KOPT-K1 (cell line): ENCODE measurements around the gene FMO5.

Source experiments
- H3K27ac ChIP-seq: fragments of 200-600 bp; sonication (generic); 2 replicates; pipeline ENCODE4 v1.5.1; 2016; ENCODE audit warnings: antibody characterized with exemption, mild to moderate bottlenecking, low read depth, low read length; ENCODE audit not compliant: poor library complexity, severe bottlenecking
- H3K36me3 ChIP-seq: fragments of 200-600 bp; sonication (generic); 2 replicates; pipeline ENCODE4 v1.5.1; 2017; ENCODE audit warnings: antibody characterized with exemption, mild to moderate bottlenecking, low read length, moderate library complexity; ENCODE audit not compliant: insufficient read depth
- H3K9me3 ChIP-seq: fragments of 200-600 bp; sonication (generic); 2 replicates; pipeline ENCODE4 v1.5.1; 2017; ENCODE audit warnings: antibody characterized with exemption, low read length, mild to moderate bottlenecking; ENCODE audit not compliant: insufficient read depth, poor library complexity, severe bottlenecking

Gene FMO5

DNA sequence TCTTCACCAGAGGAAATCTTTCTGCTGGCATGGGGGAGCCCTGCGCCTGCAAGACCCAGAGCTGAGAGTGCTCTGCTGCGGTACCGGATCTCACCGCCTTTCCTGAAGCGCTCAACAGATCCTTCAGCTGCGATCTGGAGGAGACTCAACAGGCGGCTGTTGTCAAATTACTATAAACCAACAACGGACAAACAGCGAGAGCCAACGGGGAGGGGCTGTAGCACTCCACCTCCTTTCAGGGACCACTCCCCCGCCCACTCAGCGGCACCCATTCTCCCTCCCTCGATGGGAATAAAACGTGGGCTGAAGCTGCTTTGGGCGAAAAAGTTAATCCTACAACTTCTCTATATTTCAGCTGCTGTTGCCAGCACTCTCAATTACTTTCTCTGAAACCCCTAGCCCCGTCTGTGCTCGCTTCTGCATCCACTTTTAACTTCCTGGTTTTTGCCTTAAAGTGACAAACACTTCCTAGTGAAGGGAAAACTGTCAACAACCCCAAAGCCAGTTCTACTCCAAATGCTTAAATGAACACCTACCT is at the start of gene FMO5:
Gene FMO5 (minus strand): TSS at position 147 of the 538 bp plus-strand sequence. CDS start 310 bp downstream, outside the sequence.
- Histone ChIP-seq H3K27ac (no peak within 1 kb of the TSS), H3K9me3 (no peaks in the 10 kb centered on the region), H3K36me3 (no peaks in the 10 kb centered on the region)

- H3K27ac ChIP-seq = no peak overlapping the region
- H3K36me3 ChIP-seq = peaks cover 97% of the 10 kb centered on the region
- no peaks in the 10 kb centered on the region for H3K9me3 ChIP-seq
Observed at GRCh38 chr1:147273409-147274336, 48.5 kb upstream of the FMO5 start.

- H3K36me3 ChIP-seq = peaks cover 99% of the 10 kb centered on the region
- H3K9me3 ChIP-seq = no peaks in the 10 kb centered on the region
- H3K27ac ChIP-seq = no peak overlapping the region
Observed at GRCh38 chr1:147272042-147272441, 46.9 kb upstream of the FMO5 start.

- Histone ChIP-seq H3K9me3 (no peaks in the 10 kb centered on the region), H3K27ac (no peak overlapping the region), H3K36me3 (peaks cover 99% of the 10 kb centered on the region)
Observed at GRCh38 chr1:147270721-147271120, 45.6 kb upstream of the FMO5 start.

DNA sequence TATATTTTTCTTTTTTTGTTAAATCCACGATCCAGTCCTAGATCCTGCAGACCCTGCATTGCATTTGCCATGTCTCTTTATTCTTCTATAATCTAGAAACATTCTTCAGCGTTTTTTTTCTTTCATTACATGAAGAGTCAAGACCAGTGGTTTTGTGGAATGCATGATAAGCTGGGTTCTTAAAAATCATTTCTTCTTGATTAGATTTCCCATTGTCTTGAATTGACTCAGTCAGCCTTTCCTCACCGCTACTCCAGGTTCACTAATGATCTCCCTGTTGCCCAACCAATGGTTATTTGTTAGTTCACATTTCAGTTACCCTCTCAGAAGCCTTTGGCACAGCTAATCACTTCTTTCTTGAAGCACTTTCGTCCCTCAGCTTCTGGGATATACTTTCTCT is 42.6 kb upstream of the FMO5 start:
- peaks cover 100% of the 10 kb centered on the region for H3K36me3 ChIP-seq
- no peaks in the 10 kb centered on the region for H3K9me3 ChIP-seq
- H3K27ac ChIP-seq = no peak overlapping the region

DNA sequence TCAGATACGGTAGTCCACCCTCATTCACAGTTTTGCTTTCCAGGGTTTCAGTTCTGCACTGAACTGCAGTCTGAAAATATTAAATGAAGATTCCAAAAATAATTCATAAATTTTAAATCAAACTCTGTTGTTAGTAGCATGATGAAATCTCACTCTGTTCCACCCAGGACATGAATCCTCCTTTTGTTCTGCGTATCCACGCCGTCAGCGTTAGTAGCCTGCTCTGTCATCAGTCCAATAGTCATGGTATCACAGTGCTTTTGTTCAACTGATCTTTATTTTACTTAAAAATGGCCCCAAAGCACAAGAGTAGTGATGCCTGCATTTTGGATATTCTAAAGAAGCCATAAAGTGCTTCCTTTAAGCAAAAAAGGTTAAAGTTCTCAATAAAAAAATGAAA is 41.2 kb upstream of the FMO5 start:
- Histone ChIP-seq H3K27ac (no peak overlapping the region), H3K9me3 (no peaks in the 10 kb centered on the region), H3K36me3 (peaks cover 100% of the 10 kb centered on the region)

DNA sequence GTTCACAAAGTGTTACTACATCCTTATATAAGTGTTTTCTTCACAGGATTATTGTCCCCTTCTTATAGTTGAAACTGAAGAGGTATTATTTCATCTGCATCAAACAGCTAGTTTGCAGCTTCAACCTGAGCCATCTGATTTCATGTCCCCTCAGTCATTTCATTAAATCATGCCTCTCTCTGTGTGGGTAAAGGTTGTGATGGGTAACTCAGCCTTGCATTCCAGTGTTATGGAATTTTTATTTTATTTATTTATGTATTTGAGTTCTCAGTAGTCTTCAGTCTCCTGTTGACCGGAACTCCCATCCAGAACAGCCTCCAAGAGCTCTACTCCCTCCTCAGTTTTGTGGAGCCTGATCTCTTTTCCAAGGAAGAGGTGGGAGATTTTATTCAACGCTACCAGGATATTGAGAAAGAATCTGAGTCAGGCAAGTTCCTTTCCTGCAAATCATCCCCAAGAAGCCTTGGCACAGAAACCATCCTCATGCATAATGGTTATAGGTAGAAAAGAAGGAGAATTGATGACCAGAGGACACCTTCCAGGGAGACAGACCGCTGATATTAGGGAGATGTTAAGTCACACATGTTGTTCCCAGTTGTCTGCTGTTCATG is 39.1 kb upstream of the FMO5 start:
- no peak overlapping the region for H3K27ac ChIP-seq
- H3K9me3 ChIP-seq = no peaks in the 10 kb centered on the region
- H3K36me3 ChIP-seq = peaks cover 100% of the 10 kb centered on the region

GRCh38 chr1:147260956-147261355 is 35.8 kb upstream of the FMO5 start:
- Histone ChIP-seq H3K27ac (no peak overlapping the region), H3K36me3 (peaks cover 97% of the 10 kb centered on the region), H3K9me3 (no peaks in the 10 kb centered on the region)

DNA sequence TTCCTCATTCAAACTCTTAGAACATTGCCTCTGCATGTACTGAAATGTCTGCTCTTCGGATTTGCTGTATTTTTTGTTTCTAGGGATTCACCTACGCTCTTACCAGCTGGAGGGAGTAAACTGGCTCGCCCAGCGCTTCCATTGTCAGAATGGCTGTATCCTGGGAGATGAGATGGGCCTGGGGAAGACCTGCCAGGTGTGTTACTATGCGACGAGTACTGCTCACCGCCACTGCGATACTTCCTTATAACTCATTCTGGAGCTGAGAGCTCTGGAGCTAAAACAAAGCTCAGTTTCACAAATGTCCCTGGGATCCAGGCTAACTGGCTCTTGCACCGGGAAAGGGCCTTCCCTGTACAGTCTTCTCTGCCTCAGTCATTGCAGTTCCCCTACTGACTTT is 27.4 kb upstream of the FMO5 start:
- Histone ChIP-seq H3K27ac (no peak overlapping the region), H3K36me3 (peaks cover 53% of the 10 kb centered on the region), H3K9me3 (peaks cover 14% of the 10 kb centered on the region)

- peaks cover 9% of the 10 kb centered on the region for H3K36me3 ChIP-seq
- peaks cover 18% of the 10 kb centered on the region for H3K9me3 ChIP-seq
- H3K27ac ChIP-seq = no peak overlapping the region
Observed at GRCh38 chr1:147247656-147248238, 22.6 kb upstream of the FMO5 start.

DNA sequence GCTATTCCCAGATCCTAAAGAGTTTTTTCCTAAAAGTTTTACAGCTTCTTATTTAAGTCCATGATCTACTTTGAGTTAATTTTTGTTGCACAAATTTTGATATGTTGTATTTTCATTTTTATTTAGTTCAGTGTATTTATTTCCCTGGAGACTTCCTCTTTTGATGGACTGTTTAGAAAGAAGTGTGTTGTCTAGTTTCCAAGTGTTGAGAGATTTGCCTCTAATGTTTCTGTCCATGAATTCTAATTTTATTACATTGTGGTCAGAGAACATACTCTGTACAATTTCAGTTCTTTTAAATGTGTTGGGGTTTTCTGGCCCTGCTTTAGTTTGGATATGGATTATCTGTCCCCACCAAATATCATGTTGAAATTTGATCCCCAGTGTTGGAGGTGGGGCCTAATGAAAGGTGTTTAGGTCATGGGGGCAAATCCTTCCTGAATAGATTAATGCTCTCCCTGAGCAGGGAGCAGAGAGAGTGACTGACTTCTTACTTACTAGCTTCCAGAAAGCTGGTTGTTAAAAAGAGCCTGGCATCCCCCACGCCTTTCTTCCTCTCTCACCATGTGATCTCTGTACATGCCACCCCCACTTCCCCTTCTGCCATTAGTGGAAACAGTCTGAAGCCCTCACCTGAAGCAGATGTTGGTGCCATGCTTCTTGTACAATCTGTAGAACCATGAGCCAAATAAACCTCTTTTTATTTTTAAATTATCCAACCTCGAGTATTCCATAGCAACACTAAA is 21.9 kb upstream of the FMO5 start:
- peaks cover 2% of the 10 kb centered on the region for H3K36me3 ChIP-seq

GRCh38 chr1:147246044-147246690 is 21.0 kb upstream of the FMO5 start:
- H3K27ac ChIP-seq = no peak overlapping the region
- no peaks in the 10 kb centered on the region for H3K36me3 ChIP-seq
- H3K9me3 ChIP-seq = peaks cover 18% of the 10 kb centered on the region

More for the DNA sequence above, 21.9 kb upstream of the FMO5 start:
- peaks cover 18% of the 10 kb centered on the region for H3K9me3 ChIP-seq
- no peak overlapping the region for H3K27ac ChIP-seq

DNA sequence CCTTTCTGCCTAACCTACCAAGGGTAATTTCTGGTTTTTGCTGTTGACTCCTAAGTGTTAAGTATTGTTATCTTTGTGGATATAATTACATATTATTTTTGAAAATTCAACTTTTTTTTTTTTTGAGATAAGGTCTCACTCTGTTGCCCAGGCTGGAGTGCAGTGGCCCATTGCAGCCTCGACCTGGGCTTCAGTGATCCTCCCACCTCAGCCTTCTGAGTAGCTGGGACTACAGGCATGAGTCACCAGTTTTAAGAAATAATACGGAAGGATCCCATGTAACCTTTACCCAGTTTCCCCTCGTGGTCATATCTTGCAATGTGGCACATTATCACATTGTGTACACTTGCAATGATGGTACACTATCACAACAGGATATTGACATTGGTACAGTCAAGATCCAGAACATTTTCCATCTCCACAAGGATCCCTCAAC is 20.5 kb upstream of the FMO5 start:
- H3K36me3 ChIP-seq = no peaks in the 10 kb centered on the region
- peaks cover 18% of the 10 kb centered on the region for H3K9me3 ChIP-seq
- H3K27ac ChIP-seq = no peak overlapping the region

DNA sequence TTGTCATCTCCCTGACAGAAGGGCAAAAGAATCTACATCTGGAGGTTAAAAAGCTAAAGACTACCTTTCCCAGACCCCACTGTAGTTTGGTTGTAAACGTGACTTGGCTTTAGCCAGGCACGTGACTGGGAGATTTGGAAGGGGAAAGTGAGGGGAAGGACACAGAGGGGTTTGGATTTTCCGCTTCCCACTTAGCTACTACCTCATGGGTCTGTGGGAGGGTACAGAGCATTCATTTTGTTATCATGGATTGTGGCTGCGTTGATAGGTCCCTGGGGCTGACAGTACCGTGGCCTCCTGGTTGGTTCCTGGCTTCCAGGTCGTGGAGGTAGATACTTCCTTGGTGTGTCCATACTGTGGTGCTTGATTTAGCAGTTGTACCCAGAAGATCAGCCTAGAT is 20.0 kb upstream of the FMO5 start:
- H3K9me3 ChIP-seq = peaks cover 18% of the 10 kb centered on the region
- H3K27ac ChIP-seq = no peak overlapping the region
- H3K36me3 ChIP-seq = no peaks in the 10 kb centered on the region
